Measurements from ENCODE around the gene RAB18.

Gene RAB18

DNA sequence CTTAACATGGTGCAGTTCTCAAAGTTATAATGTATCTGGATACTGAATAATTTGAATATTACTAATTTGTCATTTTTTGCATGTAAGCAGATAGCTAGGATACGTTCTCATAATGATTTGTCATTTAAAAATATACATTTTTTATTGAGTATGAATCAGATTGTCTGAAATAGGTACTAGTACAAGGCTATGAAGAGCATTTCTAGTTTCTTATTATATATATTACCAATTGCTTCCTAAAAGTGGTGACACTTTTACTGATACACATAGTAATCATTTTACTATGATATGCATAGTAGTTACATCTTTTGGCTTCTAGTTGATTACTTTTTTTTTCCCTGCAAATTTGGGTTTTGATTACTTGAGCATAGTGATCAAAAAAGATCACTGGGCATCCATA lies 26.4 kb downstream of the RAB18 start:
- TF ChIP-seq, protein P1, sequence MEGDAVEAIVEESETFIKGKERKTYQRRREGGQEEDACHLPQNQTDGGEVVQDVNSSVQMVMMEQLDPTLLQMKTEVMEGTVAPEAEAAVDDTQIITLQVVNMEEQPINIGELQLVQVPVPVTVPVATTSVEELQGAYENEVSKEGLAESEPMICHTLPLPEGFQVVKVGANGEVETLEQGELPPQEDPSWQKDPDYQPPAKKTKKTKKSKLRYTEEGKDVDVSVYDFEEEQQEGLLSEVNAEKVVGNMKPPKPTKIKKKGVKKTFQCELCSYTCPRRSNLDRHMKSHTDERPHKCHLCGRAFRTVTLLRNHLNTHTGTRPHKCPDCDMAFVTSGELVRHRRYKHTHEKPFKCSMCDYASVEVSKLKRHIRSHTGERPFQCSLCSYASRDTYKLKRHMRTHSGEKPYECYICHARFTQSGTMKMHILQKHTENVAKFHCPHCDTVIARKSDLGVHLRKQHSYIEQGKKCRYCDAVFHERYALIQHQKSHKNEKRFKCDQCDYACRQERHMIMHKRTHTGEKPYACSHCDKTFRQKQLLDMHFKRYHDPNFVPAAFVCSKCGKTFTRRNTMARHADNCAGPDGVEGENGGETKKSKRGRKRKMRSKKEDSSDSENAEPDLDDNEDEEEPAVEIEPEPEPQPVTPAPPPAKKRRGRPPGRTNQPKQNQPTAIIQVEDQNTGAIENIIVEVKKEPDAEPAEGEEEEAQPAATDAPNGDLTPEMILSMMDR (IDR thresholded peaks at IDR 0.05; ENCODE audit: insufficient read depth, low read length, poor library complexity, severe bottlenecking) = no peak
- TF ChIP-seq EZH2phosphoT487 (conservative IDR thresholded peaks at IDR 0.05; ENCODE audit: low read length) = no peak
- H3K79me2 ChIP-seq (ENCODE audit: insufficient read depth, low read length) = peaks cover 32% of the 10 kb centered on the region

DNA sequence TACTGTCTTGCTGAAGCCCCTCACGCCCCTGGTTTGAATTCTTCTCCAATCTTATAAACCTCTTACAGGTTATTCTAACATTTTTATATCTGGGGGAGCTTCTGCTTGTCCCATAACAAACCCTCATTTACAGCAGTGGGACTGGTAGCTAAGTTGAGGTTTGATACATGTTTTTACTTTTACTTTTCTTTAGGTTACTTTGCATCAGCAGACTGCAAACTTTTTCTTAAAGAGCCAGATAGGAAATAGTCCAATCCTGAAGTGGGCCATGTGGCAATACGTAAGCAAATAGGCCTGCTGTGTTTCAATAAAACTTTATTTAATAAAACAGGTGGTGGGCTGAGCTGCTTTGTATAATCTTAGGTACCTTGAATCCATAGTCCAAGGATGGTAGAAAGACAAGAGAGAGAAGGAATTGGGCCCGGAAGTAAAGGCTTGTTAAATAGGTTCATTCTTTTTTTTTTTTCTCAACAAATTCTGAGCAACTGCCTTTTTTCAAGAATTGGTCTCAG lies 27.3 kb downstream of the RAB18 start:
- H3K79me2 ChIP-seq (ENCODE audit: insufficient read depth, low read length) = peaks cover 24% of the 10 kb centered on the region

More for the DNA sequence above, 26.4 kb downstream of the RAB18 start:
- Histone ChIP-seq H3F3A (ENCODE audit: insufficient read depth) (no peaks in the 10 kb centered on the region; the same call in 1 of the 2 replicates), H3K4me3 (ENCODE audit: insufficient read depth, low read length, poor library complexity, severe bottlenecking) (no peak overlapping the region), H3K27ac (ENCODE audit: low read depth, low read length) (no peak overlapping the region), H3K27me3 (ENCODE audit: low read length) (no peaks in the 10 kb centered on the region), H3K9ac (ENCODE audit: low read length) (no peak overlapping the region), H3K9me3 (ENCODE audit: insufficient read depth, low read length) (no peaks in the 10 kb centered on the region), H3K36me3 (ENCODE audit: low read length) (peaks cover 18% of the 10 kb centered on the region), H4K20me1 (ENCODE audit: low read depth, low read length) (0 out of 2 replicates have a peak, but pooled peaks cover 7% of the 10 kb centered on the region), H2AFZ (ENCODE audit: low read depth, low read length, severe bottlenecking) (no peak overlapping the region), H3K4me2 (ENCODE audit: low read depth, low read length, poor library complexity, severe bottlenecking) (no peak overlapping the region), H3K9me2 (replicated peaks; ENCODE audit: insufficient read depth, low read length) (no peaks in the 10 kb centered on the region)

DNA sequence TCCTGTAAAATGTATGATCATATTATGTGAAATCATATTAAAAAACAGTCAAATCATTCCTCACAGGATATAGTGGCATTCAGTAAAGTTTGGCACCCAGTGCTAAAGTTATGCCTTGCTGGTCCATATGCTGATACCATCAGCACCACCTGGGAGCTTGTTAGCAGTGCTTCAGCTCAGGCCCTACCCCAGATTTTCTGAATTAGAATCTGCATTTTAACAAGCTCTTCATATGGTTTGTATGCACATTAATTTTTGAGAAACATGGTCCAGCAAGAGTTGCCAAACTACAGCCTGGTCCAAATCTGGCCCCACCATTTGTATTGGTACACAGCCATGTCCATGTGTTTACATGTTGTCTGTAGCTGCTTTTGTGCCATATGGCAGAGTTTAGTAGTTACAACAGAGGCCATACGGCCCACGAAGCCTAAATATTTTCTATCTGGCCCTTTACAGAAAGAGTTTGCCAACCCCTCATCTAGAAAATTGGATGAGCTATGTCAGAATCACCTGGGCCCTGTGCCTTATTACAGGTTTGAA lies 30.1 kb downstream of the RAB18 start:
- H3K27ac ChIP-seq (ENCODE audit: low read depth, low read length) = no peak overlapping the region
- peaks cover 11% of the 10 kb centered on the region for H3K79me2 ChIP-seq (ENCODE audit: insufficient read depth, low read length)
- no peaks in the 10 kb centered on the region for H3F3A ChIP-seq (ENCODE audit: insufficient read depth)
- no peak overlapping the region for H2AFZ ChIP-seq (ENCODE audit: low read depth, low read length, severe bottlenecking)
- H3K27me3 ChIP-seq (ENCODE audit: low read length) = no peaks in the 10 kb centered on the region
- H3K9ac ChIP-seq (ENCODE audit: low read length) = no peak overlapping the region
- no peak overlapping the region for H3K4me2 ChIP-seq (ENCODE audit: low read depth, low read length, poor library complexity, severe bottlenecking)
- no peak overlapping the region for H3K4me3 ChIP-seq (ENCODE audit: insufficient read depth, low read length, poor library complexity, severe bottlenecking)
- peaks cover 24% of the 10 kb centered on the region for H3K36me3 ChIP-seq (ENCODE audit: low read length)
- TF ChIP-seq EZH2phosphoT487 (conservative IDR thresholded peaks at IDR 0.05; ENCODE audit: low read length) = no peak
- TF ChIP-seq, protein P1 (IDR thresholded peaks at IDR 0.05; ENCODE audit: insufficient read depth, low read length, poor library complexity, severe bottlenecking) = no peak
- no peaks in the 10 kb centered on the region for H4K20me1 ChIP-seq (ENCODE audit: low read depth, low read length)
- no peaks in the 10 kb centered on the region for H3K9me3 ChIP-seq (ENCODE audit: insufficient read depth, low read length)
- H3K9me2 ChIP-seq (replicated peaks; ENCODE audit: insufficient read depth, low read length) = no peaks in the 10 kb centered on the region

More for the DNA sequence above, 27.3 kb downstream of the RAB18 start:
- H3K27me3 ChIP-seq (ENCODE audit: low read length) = no peaks in the 10 kb centered on the region
- TF ChIP-seq, protein P1 (IDR thresholded peaks at IDR 0.05; ENCODE audit: insufficient read depth, low read length, poor library complexity, severe bottlenecking) = no peak
- no peak for TF ChIP-seq EZH2phosphoT487 (conservative IDR thresholded peaks at IDR 0.05; ENCODE audit: low read length)
- H3K9me2 ChIP-seq (replicated peaks; ENCODE audit: insufficient read depth, low read length) = no peaks in the 10 kb centered on the region
- H3K9me3 ChIP-seq (ENCODE audit: insufficient read depth, low read length) = no peaks in the 10 kb centered on the region
- H4K20me1 ChIP-seq (ENCODE audit: low read depth, low read length) = 0 out of 2 replicates have a peak, but pooled peaks cover 5% of the 10 kb centered on the region
- no peaks in the 10 kb centered on the region; the same call in 1 of the 2 replicates for H3F3A ChIP-seq (ENCODE audit: insufficient read depth)
- no peak overlapping the region for H3K4me3 ChIP-seq (ENCODE audit: insufficient read depth, low read length, poor library complexity, severe bottlenecking)
- peaks cover 18% of the 10 kb centered on the region for H3K36me3 ChIP-seq (ENCODE audit: low read length)
- no peak overlapping the region for H3K9ac ChIP-seq (ENCODE audit: low read length)
- no peak overlapping the region for H3K4me2 ChIP-seq (ENCODE audit: low read depth, low read length, poor library complexity, severe bottlenecking)
- H2AFZ ChIP-seq (ENCODE audit: low read depth, low read length, severe bottlenecking) = no peak overlapping the region
- H3K27ac ChIP-seq (ENCODE audit: low read depth, low read length) = no peak overlapping the region
